CD4-positive, alpha-beta T cell treated with Interleukin-15 for 1 hour (primary cell): ENCODE data around the gene GLDN.

ENCODE experiments used
- DNase-seq: peaks from one replicate; pipeline ENCODE4 v3.0.0-alpha.2; 2020

The GLDN gene

GRCh38 chr15:51323749-51324148, 17.7 kb upstream of the GLDN start:
- no peak for DNase-seq

- DNase-seq: no peak
Measured at GRCh38 chr15:51325167-51325566, 16.3 kb upstream of the GLDN start.

GRCh38 chr15:51327081-51327480, 14.4 kb upstream of the GLDN start:
- DNase-seq: no peak

GRCh38 chr15:51328926-51329325, 12.5 kb upstream of the GLDN start:
- no peak for DNase-seq

GRCh38 chr15:51331141-51331540, 10.3 kb upstream of the GLDN start:
- DNase-seq: no peak

- DNase-seq: no peak
Measured at GRCh38 chr15:51332206-51333147, 9.0 kb upstream of the GLDN start.

GRCh38 chr15:51333571-51333970, 7.9 kb upstream of the GLDN start:
- no peak for DNase-seq

- DNase-seq: no peak
Measured at GRCh38 chr15:51334011-51334451, 7.4 kb upstream of the GLDN start.

- DNase-seq: no peak
Measured at GRCh38 chr15:51335087-51335486, 6.4 kb upstream of the GLDN start.

GRCh38 chr15:51335538-51336410, 5.7 kb upstream of the GLDN start:
- DNase-seq: no peak

GRCh38 chr15:51338496-51338895, 3.0 kb upstream of the GLDN start, which contains the start of gene CYP19A1:
CYP19A1 (minus strand) TSS chr15:51338596; CDS start chr15:51242912, 95,684 bp downstream.
- no peak for DNase-seq

- DNase-seq: no peak
Measured at GRCh38 chr15:51342227-51342999, 958 bp downstream of the GLDN start.

GRCh38 chr15:51343466-51343865, 2.0 kb downstream of the GLDN start:
- no peak for DNase-seq

- no peak for DNase-seq
Measured at GRCh38 chr15:51346136-51346535, 4.7 kb downstream of the GLDN start.

- DNase-seq: no peak
Measured at GRCh38 chr15:51348688-51349087, 7.2 kb downstream of the GLDN start.

- DNase-seq: no peak
Measured at GRCh38 chr15:51349156-51349844, 7.8 kb downstream of the GLDN start.

- no peak for DNase-seq
Measured at GRCh38 chr15:51350723-51351122, 9.3 kb downstream of the GLDN start.

GRCh38 chr15:51353976-51354375, 12.5 kb downstream of the GLDN start:
- no peak for DNase-seq

GRCh38 chr15:51355096-51355495, 13.6 kb downstream of the GLDN start:
- DNase-seq: no peak

- DNase-seq: no peak
Measured at GRCh38 chr15:51356147-51356546, 14.7 kb downstream of the GLDN start.

GRCh38 chr15:51356983-51357382, 15.5 kb downstream of the GLDN start:
- DNase-seq: no peak

- no peak for DNase-seq
Measured at GRCh38 chr15:51359981-51360380, 18.5 kb downstream of the GLDN start.
